WERI-Rb-1 (cell line): ENCODE data around the gene EPB41L2.

Experiments used
- DNase-seq: peaks from one replicate; pipeline ENCODE4 v3.0.0-alpha.2; 2020
- H3K27ac ChIP-seq: fragments of 250-450 bp; sonication (Bioruptor Pico); 2 replicates; pipeline ENCODE4 v1.5.1; 2020; ENCODE audit warnings: mild to moderate bottlenecking, moderate library complexity
- H3K27me3 ChIP-seq: fragments of 250-450 bp; sonication (Bioruptor Pico); 2 replicates; pipeline ENCODE4 v1.5.1; 2021; ENCODE audit warnings: mild to moderate bottlenecking, low read depth, moderate library complexity; ENCODE audit not compliant: insufficient read depth, severe bottlenecking
- H3K36me3 ChIP-seq: fragments of 250-450 bp; sonication (Bioruptor Pico); 2 replicates; pipeline ENCODE4 v1.5.1; 2020; ENCODE audit warnings: mild to moderate bottlenecking, moderate library complexity
- H3K4me3 ChIP-seq: 2 replicates; pipeline ENCODE4 v1.5.1; 2011; ENCODE audit warnings: low read depth, mild to moderate bottlenecking, control low read depth, low read length
- H3K9me3 ChIP-seq: fragments of 250-450 bp; sonication (Bioruptor Pico); 2 replicates; pipeline ENCODE4 v1.5.1; 2021; ENCODE audit warnings: mild to moderate bottlenecking, moderate library complexity; ENCODE audit not compliant: severe bottlenecking
- TF ChIP-seq, protein P1 (sequence below): IDR thresholded peaks from 2 replicates; pipeline ENCODE4 v1.5.1; 2011; ENCODE audit warnings: low read depth, mild to moderate bottlenecking, control low read depth, inconsistent platforms, low read length

The EPB41L2 gene

DNA sequence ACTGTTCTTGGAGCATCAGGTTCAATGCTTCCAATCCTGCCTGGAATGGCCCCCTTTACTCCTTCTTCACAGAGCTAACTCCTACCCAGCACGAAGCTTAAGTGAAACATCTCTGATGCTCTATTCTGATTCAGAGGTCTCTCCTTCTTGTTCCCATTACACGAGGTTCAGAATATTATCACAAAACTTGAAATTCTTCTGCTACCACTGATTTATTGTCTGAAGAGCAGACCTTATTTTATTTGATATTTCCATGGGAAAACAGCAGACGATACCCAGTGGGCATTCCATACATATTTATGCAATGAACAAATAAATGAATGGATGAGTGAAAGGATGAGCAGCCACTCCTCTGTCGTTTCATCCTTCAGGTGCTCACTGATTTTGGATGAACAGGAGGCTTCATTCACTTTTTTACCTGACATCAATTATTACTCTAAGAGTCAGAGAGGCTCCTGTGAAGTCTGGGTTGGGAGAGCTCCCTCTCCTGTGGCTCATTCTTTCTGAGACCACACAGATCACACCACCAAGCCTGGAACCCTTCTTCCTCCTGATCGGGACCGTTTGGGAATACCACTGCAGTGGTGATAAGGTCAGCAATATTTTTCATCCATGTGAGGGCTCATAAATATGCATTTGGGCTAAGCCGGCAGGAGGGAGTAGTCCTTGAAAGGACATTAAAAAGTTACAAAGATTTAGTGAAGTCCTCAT, 210.0 kb downstream of the EPB41L2 start:
- Histone ChIP-seq H3K27ac (no peak overlapping the region), H3K27me3 (no peaks in the 10 kb centered on the region), H3K4me3 (no peak overlapping the region), H3K36me3 (no peaks in the 10 kb centered on the region), H3K9me3 (no peaks in the 10 kb centered on the region)
- TF ChIP-seq, protein P1, sequence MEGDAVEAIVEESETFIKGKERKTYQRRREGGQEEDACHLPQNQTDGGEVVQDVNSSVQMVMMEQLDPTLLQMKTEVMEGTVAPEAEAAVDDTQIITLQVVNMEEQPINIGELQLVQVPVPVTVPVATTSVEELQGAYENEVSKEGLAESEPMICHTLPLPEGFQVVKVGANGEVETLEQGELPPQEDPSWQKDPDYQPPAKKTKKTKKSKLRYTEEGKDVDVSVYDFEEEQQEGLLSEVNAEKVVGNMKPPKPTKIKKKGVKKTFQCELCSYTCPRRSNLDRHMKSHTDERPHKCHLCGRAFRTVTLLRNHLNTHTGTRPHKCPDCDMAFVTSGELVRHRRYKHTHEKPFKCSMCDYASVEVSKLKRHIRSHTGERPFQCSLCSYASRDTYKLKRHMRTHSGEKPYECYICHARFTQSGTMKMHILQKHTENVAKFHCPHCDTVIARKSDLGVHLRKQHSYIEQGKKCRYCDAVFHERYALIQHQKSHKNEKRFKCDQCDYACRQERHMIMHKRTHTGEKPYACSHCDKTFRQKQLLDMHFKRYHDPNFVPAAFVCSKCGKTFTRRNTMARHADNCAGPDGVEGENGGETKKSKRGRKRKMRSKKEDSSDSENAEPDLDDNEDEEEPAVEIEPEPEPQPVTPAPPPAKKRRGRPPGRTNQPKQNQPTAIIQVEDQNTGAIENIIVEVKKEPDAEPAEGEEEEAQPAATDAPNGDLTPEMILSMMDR = no peak
- DNase-seq = no peak

DNA sequence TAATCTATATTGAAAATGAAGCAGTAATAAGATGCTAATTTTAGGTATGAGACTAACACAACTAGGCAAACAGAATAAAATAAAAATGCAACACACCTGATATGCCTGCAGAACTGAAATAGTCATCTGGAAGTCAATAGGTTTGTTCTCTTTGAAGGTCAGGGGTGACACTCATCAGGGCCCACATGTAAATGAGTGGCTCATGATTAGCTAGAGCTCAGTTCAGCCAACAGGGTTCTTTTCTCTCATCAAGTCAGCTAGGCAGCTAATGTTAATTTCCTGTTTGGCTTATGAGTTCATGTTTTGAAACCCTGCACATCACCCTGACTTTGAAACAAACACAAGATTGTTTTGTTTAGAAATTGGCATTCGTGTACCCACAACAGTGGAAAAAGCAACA, 212.0 kb downstream of the EPB41L2 start:
- TF ChIP-seq, protein P1 = no peak
- Histone ChIP-seq H3K36me3 (no peaks in the 10 kb centered on the region), H3K27ac (no peak overlapping the region), H3K9me3 (no peaks in the 10 kb centered on the region), H3K4me3 (no peak overlapping the region), H3K27me3 (no peaks in the 10 kb centered on the region)
- no peak for DNase-seq

DNA sequence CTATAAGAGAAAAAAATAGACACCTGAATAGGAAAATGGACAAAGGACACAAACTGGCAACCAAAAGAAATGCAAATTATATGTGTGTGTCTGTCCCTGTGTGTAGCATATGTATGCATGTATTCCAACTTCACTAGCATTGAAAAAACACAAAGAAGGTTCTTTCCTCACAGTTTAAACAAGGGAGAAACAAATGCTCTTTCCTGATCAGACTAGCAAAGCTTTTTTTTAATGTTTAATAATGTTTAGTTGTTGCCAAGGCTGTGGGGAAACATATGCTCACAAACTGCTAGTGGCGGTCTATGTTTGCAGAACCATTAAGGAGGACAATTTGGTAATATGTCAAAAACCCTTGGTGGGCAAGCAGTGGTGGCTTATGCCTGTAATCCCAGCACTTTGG, 213.5 kb downstream of the EPB41L2 start:
- no peaks in the 10 kb centered on the region for H3K27me3 ChIP-seq
- no peaks in the 10 kb centered on the region for H3K36me3 ChIP-seq
- no peak for DNase-seq
- TF ChIP-seq, protein P1 = no peak
- H3K4me3 ChIP-seq = no peak overlapping the region
- H3K27ac ChIP-seq = no peak overlapping the region
- no peaks in the 10 kb centered on the region for H3K9me3 ChIP-seq

DNA sequence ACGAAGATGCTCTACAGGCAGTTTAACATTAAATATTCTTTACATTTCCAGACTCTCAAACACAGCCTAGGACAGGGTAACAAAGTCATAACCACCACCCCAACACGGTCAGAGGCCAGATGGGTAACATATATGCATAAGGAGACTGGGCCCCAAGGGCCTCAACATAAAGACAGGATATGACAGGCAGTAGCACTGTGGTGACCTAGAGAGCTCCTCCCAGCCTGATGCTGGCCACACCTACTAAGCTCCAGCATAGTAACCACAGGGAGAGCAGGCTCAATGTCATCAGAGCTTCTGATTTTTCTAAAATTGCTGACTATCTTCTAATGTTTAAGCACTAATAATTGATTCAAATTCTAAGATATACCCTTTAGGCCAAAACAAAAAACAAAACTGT, 214.1 kb downstream of the EPB41L2 start:
- Histone ChIP-seq H3K4me3 (no peak overlapping the region), H3K36me3 (no peaks in the 10 kb centered on the region), H3K9me3 (no peaks in the 10 kb centered on the region), H3K27ac (no peak overlapping the region), H3K27me3 (no peaks in the 10 kb centered on the region)
- DNase-seq = peak; percentile 25
- TF ChIP-seq, protein P1 = no peak

DNA sequence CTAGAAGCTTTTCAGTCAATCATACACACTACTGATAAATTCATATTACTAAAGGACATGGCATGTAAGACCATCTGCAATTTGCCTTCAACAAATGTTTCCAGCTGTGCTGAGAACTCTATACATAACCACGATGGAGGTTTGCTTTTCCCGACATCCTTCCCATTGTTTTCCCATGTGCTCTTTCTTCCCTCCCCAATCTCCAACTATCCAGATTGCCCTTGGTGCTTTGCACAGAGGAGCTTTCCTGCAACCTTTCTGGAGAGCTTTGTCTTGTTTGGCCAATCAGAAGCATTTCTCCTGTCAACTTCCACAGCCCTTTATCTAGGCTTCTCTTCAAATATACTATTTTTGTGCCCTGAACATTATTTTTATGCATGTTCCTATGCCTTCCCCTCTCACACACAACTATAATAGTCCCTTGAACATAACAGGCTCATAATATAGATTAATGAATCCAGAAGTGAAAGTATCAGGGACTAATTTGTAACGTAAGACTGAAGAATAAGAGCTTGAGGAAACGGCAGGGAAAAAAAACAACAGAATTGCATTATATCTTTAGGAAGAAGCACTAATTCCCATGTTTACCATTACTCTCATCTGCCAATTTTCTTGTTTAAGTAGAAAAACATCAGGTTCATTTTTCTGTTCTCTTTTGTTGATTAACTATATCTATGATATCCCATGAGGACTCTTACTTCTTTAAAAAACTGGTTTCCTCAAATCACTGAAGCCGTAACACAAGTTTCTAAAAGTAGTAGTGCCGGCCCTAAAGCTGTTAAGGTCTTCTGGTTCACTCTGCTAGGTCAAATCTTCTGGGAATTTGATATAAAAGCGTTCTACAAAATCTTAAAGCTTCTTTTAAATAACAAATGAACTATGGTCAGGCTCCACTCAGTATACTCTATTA, 215.8 kb downstream of the EPB41L2 start:
- H3K9me3 ChIP-seq = no peaks in the 10 kb centered on the region
- no peaks in the 10 kb centered on the region for H3K36me3 ChIP-seq
- no peaks in the 10 kb centered on the region for H3K27me3 ChIP-seq
- no peak overlapping the region for H3K4me3 ChIP-seq
- H3K27ac ChIP-seq = no peak overlapping the region
- TF ChIP-seq, protein P1 = no peak
- no peak for DNase-seq
